Measurements from ENCODE around the gene MYBPC2.

The MYBPC2 gene

GRCh38 chr19:50496189-50497021, 63.7 kb downstream of the MYBPC2 start:
- DNase-seq (ENCODE audit: low read depth in 2 of 2), result peak in 1 of 2 donors; percentile 21
- H3K4me3 ChIP-seq (replicated peaks in 1 of 2; ENCODE audit: low read depth in 2 of 2, low read length in 2 of 2), result no peak overlapping the region
- no peak for TF ChIP-seq CTCF (IDR thresholded peaks at IDR 0.05; ENCODE audit: low read depth, low read length)

GRCh38 chr19:50497022-50497405, 64.3 kb downstream of the MYBPC2 start:
- H3K4me3 ChIP-seq (replicated peaks in 1 of 2; ENCODE audit: low read depth in 2 of 2, low read length in 2 of 2), result no peak overlapping the region
- TF ChIP-seq CTCF (IDR thresholded peaks at IDR 0.05; ENCODE audit: low read depth, low read length), result no peak
- no peak for DNase-seq (ENCODE audit: low read depth in 2 of 2)

- no peak for DNase-seq (ENCODE audit: low read depth in 2 of 2)
Measured at GRCh38 chr19:50498219-50499056, 65.7 kb downstream of the MYBPC2 start.

GRCh38 chr19:50500060-50500752, 67.5 kb downstream of the MYBPC2 start:
- TF ChIP-seq CTCF (IDR thresholded peaks at IDR 0.05; ENCODE audit: low read depth, low read length), result no peak
- DNase-seq (ENCODE audit: low read depth in 2 of 2), result no peak
- H3K4me3 ChIP-seq (replicated peaks in 1 of 2; ENCODE audit: low read depth in 2 of 2, low read length in 2 of 2), result no peak overlapping the region

More at GRCh38 chr19:50498219-50499056, 65.7 kb downstream of the MYBPC2 start:
- no peak for TF ChIP-seq CTCF (IDR thresholded peaks at IDR 0.05; ENCODE audit: low read depth, low read length)
- no peak overlapping the region for H3K4me3 ChIP-seq (replicated peaks in 1 of 2; ENCODE audit: low read depth in 2 of 2, low read length in 2 of 2)

GRCh38 chr19:50500753-50501151, 68.1 kb downstream of the MYBPC2 start:
- DNase-seq (ENCODE audit: low read depth in 2 of 2), result no peak

More at GRCh38 chr19:50500753-50501151, 68.1 kb downstream of the MYBPC2 start:
- TF ChIP-seq CTCF (IDR thresholded peaks at IDR 0.05; ENCODE audit: low read depth, low read length), result no peak
- H3K4me3 ChIP-seq (replicated peaks in 1 of 2; ENCODE audit: low read depth in 2 of 2, low read length in 2 of 2), result no peak overlapping the region
